H1 (cell line): ENCODE data around the gene ASIC1. TPM values are rescaled to one million over a fixed set of nuclear protein-coding genes. Genes with fewer than 3 reads are reported as not detected.
A peak's percentile ranks its signal among the peaks of the same experiment; 100 is the strongest.

Experiments
- CTCF ChIA-PET: fragments of 300-600 bp; sonication (Branson Sonifier 250); formaldehyde crosslinking; loops from one replicate; lab custom pipeline; 2021; ENCODE audit not compliant: partially characterized antibody; lab: Charles Lee
- POLR2A ChIA-PET: fragments of 300-600 bp; sonication (Branson Sonifier 250); formaldehyde crosslinking; loops from one replicate; lab custom pipeline; 2021; ENCODE audit warnings: inconsistent platforms; ENCODE audit not compliant: partially characterized antibody; lab: Charles Lee
- DNase-seq, 2 experiments: peaks; one replicate each; pipeline versions ENCODE4 v3.0.0 to v3.0.0-alpha.2; 2010 to 2022; ENCODE audit warnings: low spot score in 2 of 2, low read depth in 1 of 2, mixed read lengths in 1 of 2
- FAIRE-seq: peaks from 2 replicates; lab custom pipeline; 2011; peaks lifted over from hg19 to GRCh38; lab: Jason Lieb, UNC
- H2AFZ ChIP-seq: 2 replicates; pipeline ENCODE4 v1.8.1; 2012; ENCODE audit warnings: low read length, inconsistent platforms
- H2AK5ac ChIP-seq: 2 replicates; pipeline ENCODE4 v1.6.1; 2013; ENCODE audit warnings: low read depth, low read length
- H2BK120ac ChIP-seq: replicated peaks from 2 replicates; pipeline ENCODE3; 2013; ENCODE audit warnings: low read depth, low read length, inconsistent platforms
- H2BK12ac ChIP-seq: 2 replicates; pipeline ENCODE4 v1.6.1; 2013; ENCODE audit warnings: low read depth, low read length
- H2BK15ac ChIP-seq: 2 replicates; pipeline ENCODE4 v1.6.1; 2013; ENCODE audit warnings: low read length
- H2BK20ac ChIP-seq: 2 replicates; pipeline ENCODE4 v1.6.1; 2013; ENCODE audit warnings: low read length
- H2BK5ac ChIP-seq: 2 replicates; pipeline ENCODE4 v1.6.1; 2013; ENCODE audit warnings: low read depth, low read length
- H3K14ac ChIP-seq: 2 replicates; pipeline ENCODE4 v1.6.1; 2013; ENCODE audit warnings: inconsistent platforms; ENCODE audit not compliant: insufficient read length
- H3K18ac ChIP-seq: 2 replicates; pipeline ENCODE4 v1.6.1; 2013; ENCODE audit warnings: low read length; ENCODE audit errors: extremely low read depth
- H3K23ac ChIP-seq: 2 replicates; pipeline ENCODE4 v1.6.1; 2013; ENCODE audit warnings: inconsistent platforms; ENCODE audit not compliant: insufficient read length
- H3K23me2 ChIP-seq: 2 replicates; pipeline ENCODE4 v1.6.1; 2013; ENCODE audit warnings: low read depth, low read length
- H3K27ac ChIP-seq: 2 replicates; pipeline ENCODE4 v1.6.1; 2011; ENCODE audit warnings: low read depth, low read length, inconsistent platforms
- H3K27me3 ChIP-seq, 4 experiments: replicated peaks in 1 of 4; 1 replicate in 1 of 4; 2 replicates in 3 of 4; pipeline versions ENCODE4 v1.6.1 to v1.8.1; 2011 to 2013; ENCODE audit warnings: low read length in 3 of 4, mild to moderate bottlenecking in 3 of 4, inconsistent platforms in 2 of 4, mixed read lengths in 2 of 4, moderate library complexity in 1 of 4; ENCODE audit not compliant: control insufficient read depth in 3 of 4, insufficient read depth in 3 of 4; ENCODE audit errors: extremely low read depth in 1 of 4
- H3K36me3 ChIP-seq, 4 experiments: 2 replicates each; pipeline versions ENCODE4 v1.6.1 to v1.8.1; 2011 to 2013; ENCODE audit warnings: mild to moderate bottlenecking in 4 of 4, low read length in 3 of 4, moderate library complexity in 2 of 4, control low read depth in 1 of 4, inconsistent platforms in 1 of 4; ENCODE audit not compliant: insufficient read depth in 4 of 4, control insufficient read depth in 2 of 4
- H3K4ac ChIP-seq: replicated peaks from 2 replicates; pipeline ENCODE3; 2013; ENCODE audit warnings: low read length, low read depth, mixed read lengths, inconsistent platforms; ENCODE audit not compliant: insufficient read length
- H3K4me1 ChIP-seq, 4 experiments: replicated peaks in 1 of 4; 1 replicate in 1 of 4; 2 replicates in 3 of 4; pipeline versions ENCODE4 v1.6.1 to v1.8.1; 2011 to 2013; ENCODE audit warnings: low read length in 3 of 4, inconsistent platforms in 2 of 4, mixed read lengths in 1 of 4; ENCODE audit not compliant: insufficient read depth in 4 of 4, control insufficient read depth in 3 of 4
- H3K4me2 ChIP-seq, 2 experiments: 2 replicates each; pipeline versions ENCODE4 v1.6.1 to v1.8.1; 2011 to 2013; ENCODE audit warnings: low read depth in 2 of 2, low read length in 2 of 2, control low read depth in 1 of 2, inconsistent platforms in 1 of 2, mild to moderate bottlenecking in 1 of 2; ENCODE audit not compliant: insufficient read depth in 1 of 2
- H3K4me3 ChIP-seq, 4 experiments: fragments of 200-600, 300-600 bp in 1 of 4; sonication (generic), shearing (Covaris generic), sonication (Bioruptor Twin) in 1 of 4; 2 replicates each; pipeline versions ENCODE4 v1.5.1 to v1.8.1; 2011 to 2016; ENCODE audit warnings: low read length in 4 of 4, low read depth in 3 of 4, control low read depth in 2 of 4, inconsistent platforms in 2 of 4, mild to moderate bottlenecking in 2 of 4, mixed read lengths in 1 of 4, moderate library complexity in 1 of 4; ENCODE audit not compliant: insufficient read depth in 2 of 4; ENCODE audit errors: extremely low read depth in 1 of 4
- H3K56ac ChIP-seq: replicated peaks from 2 replicates; pipeline ENCODE3; 2013; ENCODE audit warnings: low read depth, mild to moderate bottlenecking, mixed read lengths, low read length, inconsistent platforms; ENCODE audit not compliant: insufficient read length
- H3K79me1 ChIP-seq: 2 replicates; pipeline ENCODE4 v1.6.1; 2013; ENCODE audit warnings: low read depth, low read length, control low read depth
- H3K79me2 ChIP-seq, 2 experiments: 2 replicates each; pipeline versions ENCODE4 v1.6.1 to v1.8.1; 2012 to 2013; ENCODE audit warnings: low read length in 2 of 2, mild to moderate bottlenecking in 2 of 2, inconsistent platforms in 1 of 2; ENCODE audit not compliant: insufficient read depth in 2 of 2, control insufficient read depth in 1 of 2
- H3K9ac ChIP-seq, 4 experiments: replicated peaks in 1 of 4; 1 replicate in 1 of 4; 2 replicates in 3 of 4; pipeline versions ENCODE4 v1.6.1 to v1.8.1; 2011 to 2013; ENCODE audit warnings: low read depth in 3 of 4, low read length in 3 of 4, control low read depth in 2 of 4, mild to moderate bottlenecking in 2 of 4, moderate library complexity in 2 of 4, inconsistent platforms in 1 of 4; ENCODE audit errors: extremely low read depth in 1 of 4
- H3K9me3 ChIP-seq, 2 experiments: 2 replicates each; pipeline versions ENCODE4 v1.6.1 to v1.8.1; 2012 to 2013; ENCODE audit warnings: mild to moderate bottlenecking in 2 of 2, moderate library complexity in 2 of 2, control low read depth in 1 of 2, inconsistent platforms in 1 of 2, low read depth in 1 of 2, low read length in 1 of 2, mixed read lengths in 1 of 2; ENCODE audit not compliant: insufficient read depth in 2 of 2
- H4K20me1 ChIP-seq, 2 experiments: replicated peaks in 1 of 2; 2 replicates each; pipeline versions ENCODE3 to v1.8.1; 2011 to 2013; ENCODE audit warnings: inconsistent platforms in 2 of 2, low read length in 2 of 2, mild to moderate bottlenecking in 1 of 2; ENCODE audit not compliant: insufficient read depth in 2 of 2, control insufficient read depth in 1 of 2
- H4K5ac ChIP-seq: 2 replicates; pipeline ENCODE4 v1.6.1; 2013; ENCODE audit warnings: low read length, low read depth, mixed read lengths, inconsistent platforms; ENCODE audit not compliant: insufficient read length
- H4K8ac ChIP-seq: 2 replicates; pipeline ENCODE4 v1.8.0; 2013; ENCODE audit warnings: mild to moderate bottlenecking, moderate library complexity, low read length, inconsistent platforms; ENCODE audit not compliant: insufficient read depth; ENCODE audit errors: extremely low read depth
- H4K91ac ChIP-seq: replicated peaks from 2 replicates; pipeline ENCODE3; 2013; ENCODE audit warnings: low read length, mixed read lengths, inconsistent platforms; ENCODE audit not compliant: insufficient read length
- CBX8 ChIP-seq: fragments of 300-800, 300-1000 bp; sonication (generic); IDR thresholded peaks from 2 replicates; pipeline ENCODE4 v1.7.1; 2016; ENCODE audit warnings: low read depth, low read length, borderline replicate concordance
- CHD2 ChIP-seq: IDR thresholded peaks from 2 replicates; pipeline ENCODE4 v1.6.1; 2012; ENCODE audit warnings: low read length, improper control_type of control experiment
- NRF1 ChIP-seq: IDR thresholded peaks from 2 replicates; pipeline ENCODE4 v1.6.1; 2011; ENCODE audit warnings: mild to moderate bottlenecking, low read depth, low read length, improper control_type of control experiment
- RXRA ChIP-seq: IDR thresholded peaks from 2 replicates; pipeline ENCODE4 v1.6.1; 2011; ENCODE audit warnings: low read depth, mild to moderate bottlenecking, low read length, moderate library complexity; ENCODE audit not compliant: insufficient read depth
- SP4 ChIP-seq: IDR thresholded peaks from 2 replicates; pipeline ENCODE4 v1.6.1; 2012; ENCODE audit warnings: low read length, inconsistent platforms
- TBP ChIP-seq: IDR thresholded peaks from 2 replicates; pipeline ENCODE4 v1.6.1; 2011; ENCODE audit warnings: low read depth, low read length, improper control_type of control experiment
- USF2 ChIP-seq: IDR thresholded peaks from 2 replicates; pipeline ENCODE4 v1.6.1; 2011; ENCODE audit warnings: low read length, improper control_type of control experiment
- WGBS, 2 experiments: shearing (Covaris generic) in 1 of 2; methylation state at CpG; one replicate each; pipeline versions ENCODE4 v1.1.6 to v1.1.7; 2013 to 2015; ENCODE audit warnings: low lambda C conversion rate in 2 of 2, mixed read lengths in 2 of 2, inconsistent platforms in 1 of 2, low coverage in 1 of 2, missing lambda C conversion rate in 1 of 2; ENCODE audit not compliant: insufficient replicate concordance in 2 of 2, insufficient coverage in 1 of 2, insufficient read length in 1 of 2; ENCODE audit errors: extremely low coverage in 1 of 2, missing lambda C conversion rate in 1 of 2; 5-methylcytosine and 5-hydroxymethylcytosine counted together
- polyA plus RNA-seq, 7 experiments: library from polyadenylated mRNA; depleted of rRNA in 3 of 7; stranded (reverse) in 5 of 7; unstranded in 2 of 7; fragments of >200 nt in 5 of 7; fragments of 200-250 nt in 2 of 7; gene quantifications; 1 replicate in 5 of 7; 2 replicates in 1 of 7; 4 replicates in 1 of 7; pipeline versions ENCODE4 v1.2.1 to v1.2.3, GENCODE V29; 2011 to 2013; ENCODE audit warnings: missing spikeins in 2 of 7, mixed read lengths in 2 of 7
- total RNA-seq: library from RNA; stranded (reverse); fragmentation: NEBNext Ultra II Directional; extraction: Animal tissue kit (Norgen Biotek cat#: 25700); gene quantifications from 2 replicates; pipeline ENCODE4 v1.2.1, GENCODE V29; 2021
- TF ChIP-seq, protein P1 (sequence below): IDR thresholded peaks from 2 replicates; pipeline ENCODE4 v1.6.1; 2012; ENCODE audit warnings: low read length, inconsistent platforms

ASIC1 gene
- total and polyA plus RNA-seq, 2 of the 8 experiments (the other 6 are each of a cell fraction or from before 2014, with no cell fraction given), result 2.4 to 4.4 TPM

GRCh38 chr12:50111693-50112455 lies 54.5 kb downstream of the ASIC1 start, which contains the start of gene COX14:
Gene COX14 (plus strand): TSS chr12:50112236. CDS start chr12:50120044, 7,808 bp downstream.
- Histone ChIP-seq H3K23ac (no peak within 1 kb of the TSS), H2BK15ac (peak within 1 kb of the TSS; percentile 72; the same call in 1 of the 2 replicates), H3K4me2 (peak within 1 kb of the TSS; percentile 71 to 89), H3K4me3 (peak within 1 kb of the TSS; percentile 67 to 96 (median 88)), H3K4ac (peak within 1 kb of the TSS; percentile 81), H2BK12ac (peak within 1 kb of the TSS; percentile 35), H3K79me2 (peaks cover 0 to 13% of the 10 kb centered on the region in 2 experiments; a peak in 2 of 4 replicates), H3K27me3 (no peaks in the 10 kb centered on the region), H3K9ac (peak within 1 kb of the TSS; percentile 51 to 88 (median 76)), H2AFZ (peak within 1 kb of the TSS; percentile 79), H3K27ac (peak within 1 kb of the TSS; percentile 74), H2BK20ac (no peak within 1 kb of the TSS), H3K56ac (peak within 1 kb of the TSS; percentile 62), H2BK5ac (peak within 1 kb of the TSS; percentile 87), H2AK5ac (no peak within 1 kb of the TSS), H4K8ac (peak within 1 kb of the TSS; percentile 90), H3K36me3 (no peaks in the 10 kb centered on the region), H3K23me2 (peaks cover 8% of the 10 kb centered on the region), H4K5ac (peak within 1 kb of the TSS; percentile 53), H3K4me1 (peaks cover 10 to 15% (median 12%) of the 10 kb centered on the region in 4 experiments), H3K14ac (no peak within 1 kb of the TSS), H2BK120ac (no peak within 1 kb of the TSS), H4K20me1 (peaks cover 0 to 2% of the 10 kb centered on the region in 2 experiments), H3K79me1 (no peaks in the 10 kb centered on the region; the same call in 1 of the 2 replicates), H3K9me3 (no peaks in the 10 kb centered on the region), H4K91ac (peak within 1 kb of the TSS; percentile 76), H3K18ac (peak within 1 kb of the TSS; percentile 68)
- ChIA-PET POLR2A (interaction anchor here (0.6 to 27.1 kb wide), 15 partner anchors 9 to 371 kb away, joined by 3 to 457 read pairs (median 6); partner anchors contain the start of genes CERS5, GPD1 and SMARCD1), CTCF (interaction anchor here (0.6 to 32.9 kb wide), 33 partner anchors 7 to 529 kb away, joined by 3 to 625 read pairs (median 4); partner anchors contain the start of genes CERS5, GPD1 and SMARCD1)
- FAIRE-seq, result peak; percentile 73
- DNase-seq, result peak; percentile 99 to 100
- 1% methylated on average over 59 of the region's 59 CpGs; no CpG with 5 or more reads in 1 of the 2 experiments for WGBS, 2 experiments
- TF ChIP-seq USF2, result peak; percentile 81
- no peak for TF ChIP-seq CBX8
- peak; percentile 76; the same call in 1 of the 2 replicates for TF ChIP-seq TBP
- TF ChIP-seq RXRA, result no peak
- no peak; the same call in 1 of the 2 replicates for TF ChIP-seq SP4
- peak; percentile 32; the same call in 1 of the 2 replicates for TF ChIP-seq NRF1
- TF ChIP-seq CHD2, result 0 out of 2 replicates have a peak, but pooled peaks have one; percentile 40
- TF ChIP-seq, protein P1, sequence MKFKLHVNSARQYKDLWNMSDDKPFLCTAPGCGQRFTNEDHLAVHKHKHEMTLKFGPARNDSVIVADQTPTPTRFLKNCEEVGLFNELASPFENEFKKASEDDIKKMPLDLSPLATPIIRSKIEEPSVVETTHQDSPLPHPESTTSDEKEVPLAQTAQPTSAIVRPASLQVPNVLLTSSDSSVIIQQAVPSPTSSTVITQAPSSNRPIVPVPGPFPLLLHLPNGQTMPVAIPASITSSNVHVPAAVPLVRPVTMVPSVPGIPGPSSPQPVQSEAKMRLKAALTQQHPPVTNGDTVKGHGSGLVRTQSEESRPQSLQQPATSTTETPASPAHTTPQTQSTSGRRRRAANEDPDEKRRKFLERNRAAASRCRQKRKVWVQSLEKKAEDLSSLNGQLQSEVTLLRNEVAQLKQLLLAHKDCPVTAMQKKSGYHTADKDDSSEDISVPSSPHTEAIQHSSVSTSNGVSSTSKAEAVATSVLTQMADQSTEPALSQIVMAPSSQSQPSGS, result no peak
